Medulla oblongata (tissue), 1 donor: ENCODE measurements around the gene CFHR1.

Experiments
- DNase-seq: peaks from one replicate; pipeline ENCODE4 v3.0.0-alpha.2; 2015; ENCODE audit errors: extremely low spot score

The CFHR1 gene

DNA sequence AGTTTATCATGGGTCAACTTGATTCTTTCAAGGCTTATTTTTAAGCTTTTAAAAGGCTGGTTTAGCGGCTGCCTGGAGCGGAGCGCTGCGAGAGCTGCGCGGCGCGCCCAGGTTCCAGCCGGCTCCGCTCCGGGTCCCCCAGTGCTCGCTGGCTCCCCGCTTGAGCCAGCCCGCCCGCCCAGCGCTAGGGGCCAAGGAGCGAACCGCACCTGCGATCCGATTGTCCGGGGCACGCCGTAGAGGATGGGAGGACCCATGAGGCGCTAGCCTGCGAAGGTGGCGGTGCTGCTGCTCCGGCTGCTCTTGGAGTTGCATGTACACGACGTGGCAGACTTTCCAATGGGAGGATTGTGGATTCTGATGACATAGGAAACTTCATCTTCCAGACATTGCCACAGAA is 58.4 kb downstream of the CFHR1 start:
- DNase-seq: no peak
